RKO (cell line): ENCODE results near the gene CCDC175.

Source experiments
- DNase-seq: peaks from one replicate; pipeline ENCODE4 v3.0.0-alpha.2; 2016; ENCODE audit warnings: low spot score

Gene CCDC175

DNA sequence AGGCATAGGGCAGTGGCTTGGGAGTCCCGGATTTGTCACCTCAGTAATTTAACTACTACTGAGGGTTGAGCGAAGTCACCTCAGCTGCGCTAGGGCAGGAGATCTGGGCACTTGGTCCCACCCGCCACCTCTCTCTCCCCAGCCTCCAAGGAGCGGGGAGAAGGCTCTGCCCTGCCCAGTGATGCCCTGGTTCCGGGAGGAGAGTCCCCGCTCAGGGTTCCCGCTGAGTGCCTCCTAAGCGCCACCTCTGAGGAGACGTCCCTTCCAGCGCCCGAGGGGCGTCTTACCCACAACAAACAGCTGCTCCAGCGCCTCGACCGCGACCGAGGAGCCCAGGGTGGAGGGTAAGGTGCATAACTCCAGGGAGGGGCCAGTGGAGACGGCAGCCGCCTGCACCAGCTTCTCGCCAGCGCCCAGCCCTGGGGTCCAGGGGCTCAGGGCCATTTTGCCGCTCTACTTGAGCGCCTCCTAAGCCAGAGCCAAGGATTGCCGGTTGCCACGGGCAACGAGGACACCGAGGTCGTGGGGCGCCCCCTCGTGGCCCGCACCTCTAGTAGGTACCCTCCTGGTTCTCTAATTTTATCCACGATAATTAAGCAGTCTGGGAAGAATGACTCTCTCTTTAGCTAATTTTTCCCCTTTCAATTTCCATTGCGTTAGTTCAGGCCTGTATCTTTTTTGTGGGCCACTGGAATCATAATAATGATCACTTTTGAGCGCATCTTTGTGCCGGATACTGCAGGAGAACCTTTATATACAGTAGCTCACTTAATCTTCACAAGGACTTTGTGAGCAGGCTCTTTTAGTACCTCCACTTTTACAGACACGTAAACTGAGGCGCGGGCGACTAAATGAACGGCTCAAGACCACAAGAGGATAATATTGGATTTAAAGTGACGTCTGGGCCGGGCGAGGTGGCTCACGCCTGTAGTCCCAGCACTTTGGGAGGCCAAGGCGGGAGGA lies at the start of gene CCDC175:
TSS of gene CCDC175 (minus strand) at position 481 of the 963 bp plus-strand sequence. CDS start at position 444, 37 bp downstream.
- peak; percentile 42 for DNase-seq

DNA sequence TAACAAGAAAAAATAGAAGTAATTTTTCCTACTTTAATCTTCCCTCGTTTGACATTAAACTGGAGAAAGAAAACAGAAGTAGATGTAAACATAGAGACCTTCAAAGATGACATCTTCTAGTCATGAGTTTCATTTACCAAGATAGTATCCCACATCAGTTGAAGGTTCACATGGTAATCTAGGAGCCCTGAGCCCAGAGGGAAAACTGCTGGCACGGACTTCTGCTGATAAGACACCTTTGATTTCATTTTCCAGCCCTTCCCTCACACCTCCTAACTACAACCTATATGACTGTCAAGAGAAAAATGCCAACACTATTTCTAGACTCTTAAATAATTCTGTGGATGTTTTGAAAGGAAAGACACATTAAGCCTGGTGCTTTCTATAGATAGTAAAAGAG lies 46.0 kb upstream of the CCDC175 start:
- no peak for DNase-seq

DNA sequence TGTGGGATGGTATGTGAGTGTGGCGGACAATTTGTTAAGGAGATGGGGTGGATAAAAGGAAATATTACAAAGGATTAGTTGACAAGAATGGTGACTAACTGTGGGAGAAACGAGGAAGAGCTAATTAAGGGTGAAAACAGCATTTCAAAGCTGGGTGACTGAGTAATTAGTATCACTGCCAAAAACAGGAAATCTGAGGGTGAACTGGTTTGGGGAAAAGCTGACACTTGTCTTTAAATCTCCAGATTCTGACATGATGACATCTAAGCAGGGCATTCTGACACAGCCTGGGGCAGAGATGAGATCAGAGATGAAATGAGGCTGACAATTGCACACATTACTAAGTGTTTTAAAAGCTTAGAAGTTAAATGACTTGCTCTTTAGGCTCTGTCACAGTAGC lies 42.4 kb upstream of the CCDC175 start:
- no peak for DNase-seq

DNA sequence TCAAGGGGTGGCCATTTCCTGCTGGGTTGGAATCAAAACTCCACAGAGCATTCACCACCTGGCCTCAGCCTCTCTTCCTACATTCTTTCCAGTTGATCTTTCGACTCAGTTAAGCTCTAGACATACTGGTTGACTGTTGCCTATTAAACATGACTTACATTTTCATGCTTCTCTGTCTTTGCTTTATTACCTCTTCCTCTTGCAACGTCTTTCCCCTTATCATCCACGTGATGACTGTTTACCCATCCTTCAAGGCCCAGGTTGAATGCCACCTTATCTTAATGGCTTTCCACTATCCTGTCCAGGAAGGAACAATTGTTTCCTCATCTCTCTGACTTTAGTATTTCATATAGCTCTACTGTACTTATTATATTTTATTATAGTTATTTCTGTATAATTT lies 24.4 kb upstream of the CCDC175 start:
- DNase-seq = no peak

DNA sequence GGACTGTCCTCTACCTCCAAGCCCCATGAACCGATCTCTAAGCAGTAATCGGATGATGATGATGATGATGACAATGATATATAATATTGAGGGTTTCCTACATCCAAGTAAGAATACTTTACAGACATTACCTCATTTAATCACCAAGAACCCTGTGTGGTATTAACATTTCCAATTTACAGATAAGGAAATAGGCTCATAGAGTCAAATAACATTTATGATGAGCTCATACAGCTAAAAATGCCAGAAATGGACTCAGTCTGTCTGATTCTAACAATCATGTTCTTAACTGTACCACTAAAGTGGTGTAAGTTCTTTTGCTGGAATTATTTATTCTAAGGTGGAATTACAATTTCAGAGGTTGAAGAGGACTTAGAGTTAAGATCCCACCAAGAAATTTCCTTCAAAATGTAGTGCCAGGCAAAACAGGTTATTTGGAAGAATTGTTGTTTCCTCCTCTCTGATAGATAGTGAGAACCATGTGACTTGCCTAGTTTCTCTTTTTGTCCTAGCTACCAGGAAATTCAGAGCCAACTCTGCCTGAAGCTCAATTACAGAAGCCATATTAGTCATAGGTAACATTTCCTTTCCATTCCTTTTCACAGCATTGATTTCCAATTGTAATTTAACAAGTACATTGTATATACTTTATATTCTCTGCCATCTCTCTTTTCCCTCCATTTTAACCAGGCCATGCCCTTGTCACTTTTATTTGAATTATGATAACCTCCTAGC lies 23.8 kb upstream of the CCDC175 start:
- no peak for DNase-seq

GRCh38 chr14:59595071-59595470 lies 18.5 kb upstream of the CCDC175 start:
- DNase-seq = no peak

GRCh38 chr14:59591641-59592370 lies 15.2 kb upstream of the CCDC175 start:
- DNase-seq = no peak

- DNase-seq = no peak
Observed at GRCh38 chr14:59588101-59588500, 11.5 kb upstream of the CCDC175 start.

DNA sequence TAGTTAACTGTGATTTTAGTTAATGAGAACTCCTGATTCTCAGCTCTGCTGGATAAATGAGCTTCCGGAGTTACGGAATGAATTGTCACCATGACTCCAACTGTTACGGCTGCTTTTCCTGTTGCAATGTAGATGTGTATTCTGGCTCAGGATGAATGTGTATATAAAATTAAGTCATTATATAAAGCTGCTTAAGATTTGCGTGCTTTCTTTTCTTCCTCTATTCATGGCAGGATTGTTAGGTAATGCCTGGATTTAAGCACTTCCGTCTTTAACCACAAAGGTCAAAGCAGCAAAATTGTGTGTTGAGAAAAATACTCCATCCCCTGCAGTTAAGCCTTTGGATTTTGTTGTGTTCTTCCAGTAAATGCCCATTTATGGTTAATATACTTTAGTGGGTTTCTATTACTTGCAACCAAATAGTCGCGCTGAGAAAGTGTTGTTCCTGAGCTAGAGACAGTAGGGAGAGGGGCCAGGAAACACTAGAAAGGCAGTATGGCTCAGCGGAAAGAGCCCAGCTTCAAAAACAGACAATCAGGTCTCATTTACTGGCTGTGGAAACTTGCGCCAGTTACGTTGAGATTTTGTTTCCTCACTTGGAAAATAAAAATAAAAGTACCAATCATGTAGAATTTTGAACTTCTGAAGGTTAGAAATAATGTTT lies 9.4 kb upstream of the CCDC175 start:
- no peak for DNase-seq

GRCh38 chr14:59583755-59584154 lies 7.1 kb upstream of the CCDC175 start:
- peak; percentile 38 for DNase-seq

- DNase-seq = no peak
Observed at GRCh38 chr14:59582845-59583509, 6.4 kb upstream of the CCDC175 start.

GRCh38 chr14:59582161-59582560 lies 5.5 kb upstream of the CCDC175 start:
- no peak for DNase-seq

DNA sequence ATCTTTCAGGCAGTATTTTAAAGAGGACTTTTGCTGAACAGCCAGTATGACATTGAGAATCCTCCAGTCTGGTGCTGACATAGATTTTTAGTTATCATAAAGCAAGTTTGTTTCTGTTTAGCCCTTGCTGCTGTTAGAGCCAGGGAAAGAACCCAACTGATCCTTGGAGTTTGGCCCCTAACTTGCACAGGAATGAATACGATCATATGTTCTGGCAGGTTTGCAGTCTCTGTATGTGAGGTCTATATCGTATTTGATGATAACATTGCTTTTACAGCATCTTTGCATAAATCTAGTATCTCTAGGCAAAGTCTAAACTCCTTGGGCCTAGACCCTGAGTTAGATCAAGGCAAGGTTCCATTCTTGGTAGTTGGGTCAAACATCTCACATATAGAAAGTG lies 4.3 kb upstream of the CCDC175 start:
- DNase-seq = no peak

DNA sequence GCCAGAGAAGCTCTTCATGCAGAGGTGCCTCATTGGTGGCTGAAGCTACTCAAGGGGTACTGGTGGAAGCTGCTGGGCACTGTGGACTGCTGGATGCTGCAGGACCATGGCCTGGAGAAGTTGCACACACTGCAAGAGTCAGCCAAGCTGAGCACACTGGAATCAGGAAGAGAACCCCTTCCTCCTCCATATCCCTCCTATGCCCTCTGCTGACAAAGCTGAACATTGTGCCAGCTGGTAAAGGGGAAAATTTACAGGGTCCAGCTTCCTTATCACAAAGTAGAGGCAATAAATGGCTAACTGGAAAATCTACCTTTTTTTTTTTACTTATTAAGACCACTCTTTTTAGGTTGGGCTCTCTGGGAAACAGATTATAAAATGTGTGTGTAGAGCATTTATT lies 6.5 kb downstream of the CCDC175 start:
- DNase-seq = peak; percentile 18

DNA sequence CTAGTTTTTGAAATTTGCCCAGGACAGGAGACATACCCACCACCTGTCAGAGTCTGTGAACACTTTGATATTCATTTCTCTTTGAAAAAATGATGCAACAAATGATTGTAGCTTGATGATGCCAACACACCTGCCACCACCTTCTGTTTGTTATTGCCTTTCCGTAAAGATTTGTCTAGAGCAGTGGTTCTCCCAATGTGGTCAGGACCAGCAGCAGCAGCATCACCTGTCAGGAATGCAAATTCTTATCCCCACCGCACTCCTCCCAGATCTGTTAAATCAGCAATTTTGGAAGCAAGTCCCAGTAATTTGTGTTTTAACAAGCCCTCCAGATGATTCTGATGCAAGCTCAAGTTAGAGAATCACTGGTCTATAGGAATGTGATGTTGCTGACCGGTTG lies 9.9 kb downstream of the CCDC175 start:
- no peak for DNase-seq

- DNase-seq = no peak
Observed at GRCh38 chr14:59566296-59566695, 10.3 kb downstream of the CCDC175 start.

DNA sequence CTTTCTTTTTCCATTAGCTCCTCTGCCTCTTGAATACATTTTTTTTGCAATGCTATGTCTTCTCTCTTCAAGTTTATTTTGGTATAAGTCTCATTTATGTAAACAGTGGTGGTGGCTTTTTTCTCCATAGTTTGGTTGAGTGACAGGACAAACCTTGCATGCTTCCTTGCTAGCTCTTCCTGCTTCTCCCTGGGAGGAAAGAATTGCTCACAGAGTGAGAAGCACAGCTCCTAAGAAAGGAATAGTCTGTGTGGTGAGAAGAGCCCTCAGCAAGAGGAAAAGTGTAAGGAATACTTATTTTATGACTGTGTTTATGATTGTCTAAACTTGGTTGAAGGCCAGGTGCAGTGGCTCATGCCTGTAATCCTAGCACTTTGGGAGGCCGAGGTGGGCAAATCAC lies 11.5 kb downstream of the CCDC175 start:
- DNase-seq = no peak

DNA sequence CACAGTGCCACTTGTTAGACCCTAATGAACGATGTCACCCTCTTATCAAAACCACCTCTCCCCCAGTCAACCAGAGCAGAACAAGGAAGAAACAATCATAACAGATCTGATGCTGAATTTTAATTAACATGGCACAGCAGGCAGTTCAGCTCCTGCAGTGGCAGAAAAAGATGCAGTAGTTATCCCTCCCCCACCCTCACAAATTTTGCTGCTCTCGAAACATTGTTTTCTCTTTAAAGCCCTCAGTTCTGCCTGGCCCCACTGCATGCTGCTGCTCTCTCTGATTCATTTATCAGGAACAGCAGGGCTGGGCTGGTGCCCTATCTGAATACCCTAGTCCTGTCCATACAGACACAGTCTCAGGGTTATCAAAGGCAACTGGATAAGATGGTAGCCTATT lies 12.2 kb downstream of the CCDC175 start:
- DNase-seq = no peak

GRCh38 chr14:59547310-59547709 lies 29.3 kb downstream of the CCDC175 start:
- DNase-seq = no peak

- DNase-seq = no peak
Observed at GRCh38 chr14:59543873-59544272, 32.7 kb downstream of the CCDC175 start.

- no peak for DNase-seq
Observed at GRCh38 chr14:59541731-59542130, 34.9 kb downstream of the CCDC175 start.
